Measurements from ENCODE around the gene TTC38.

TTC38 gene

GRCh38 chr22:46281866-46282678 is 14.3 kb downstream of the TTC38 start:
- no peaks in the 10 kb centered on the region for H3K27me3 Mint-ChIP-seq (ENCODE audit: low read depth)
- no peak overlapping the region for H3K27ac Mint-ChIP-seq
- no peaks in the 10 kb centered on the region for H3K4me1 Mint-ChIP-seq
- no peaks in the 10 kb centered on the region for H3K9me3 Mint-ChIP-seq
- H3K4me3 Mint-ChIP-seq, result no peak overlapping the region
- H3K36me3 Mint-ChIP-seq (ENCODE audit: low read depth), result peaks cover 43% of the 10 kb centered on the region
- TF ChIP-seq CTCF (IDR thresholded peaks at IDR 0.05; ENCODE audit: unreplicated experiment in 3 of 3), result no peak

- H3K9me3 Mint-ChIP-seq, result no peaks in the 10 kb centered on the region
- no peak overlapping the region for H3K4me3 Mint-ChIP-seq
- peaks cover 39% of the 10 kb centered on the region for H3K36me3 Mint-ChIP-seq (ENCODE audit: low read depth)
- TF ChIP-seq CTCF (IDR thresholded peaks at IDR 0.05; ENCODE audit: unreplicated experiment in 3 of 3), result no peak
- H3K27ac Mint-ChIP-seq, result no peak overlapping the region
- no peaks in the 10 kb centered on the region for H3K4me1 Mint-ChIP-seq
- H3K27me3 Mint-ChIP-seq (ENCODE audit: low read depth), result no peaks in the 10 kb centered on the region
Observed at GRCh38 chr22:46286006-46286405, 18.2 kb downstream of the TTC38 start.

GRCh38 chr22:46286941-46287872 is 19.4 kb downstream of the TTC38 start:
- peaks cover 31% of the 10 kb centered on the region for H3K36me3 Mint-ChIP-seq (ENCODE audit: low read depth)
- H3K27me3 Mint-ChIP-seq (ENCODE audit: low read depth), result no peaks in the 10 kb centered on the region
- no peak overlapping the region for H3K27ac Mint-ChIP-seq
- H3K9me3 Mint-ChIP-seq, result no peaks in the 10 kb centered on the region
- no peaks in the 10 kb centered on the region for H3K4me1 Mint-ChIP-seq
- no peak overlapping the region for H3K4me3 Mint-ChIP-seq
- no peak for TF ChIP-seq CTCF (IDR thresholded peaks at IDR 0.05; ENCODE audit: unreplicated experiment in 3 of 3)

- Mint-ChIP-seq H3K27me3 (ENCODE audit: low read depth) (peaks cover under 1% of the 10 kb centered on the region), H3K36me3 (ENCODE audit: low read depth) (peaks cover 39% of the 10 kb centered on the region), H3K4me3 (no peak overlapping the region), H3K4me1 (no peaks in the 10 kb centered on the region), H3K9me3 (no peaks in the 10 kb centered on the region), H3K27ac (no peak overlapping the region)
- TF ChIP-seq CTCF (IDR thresholded peaks at IDR 0.05; ENCODE audit: unreplicated experiment in 3 of 3), result no peak
Observed at GRCh38 chr22:46287873-46288751, 20.3 kb downstream of the TTC38 start.

- H3K27ac Mint-ChIP-seq, result no peak overlapping the region
- TF ChIP-seq CTCF (IDR thresholded peaks at IDR 0.05; ENCODE audit: unreplicated experiment in 3 of 3), result no peak
- no peak overlapping the region for H3K4me3 Mint-ChIP-seq
- no peaks in the 10 kb centered on the region for H3K4me1 Mint-ChIP-seq
- peaks cover 5% of the 10 kb centered on the region for H3K27me3 Mint-ChIP-seq (ENCODE audit: low read depth)
- H3K9me3 Mint-ChIP-seq, result no peaks in the 10 kb centered on the region
- peaks cover 45% of the 10 kb centered on the region for H3K36me3 Mint-ChIP-seq (ENCODE audit: low read depth)
Observed at GRCh38 chr22:46288846-46289243, 21.0 kb downstream of the TTC38 start.
